ENCODE measurements around the gene S100A16.

GRCh38 chr1:153649137-153649862 lies 36.4 kb upstream of the S100A16 start:
- TF ChIP-seq CTCF (conservative IDR thresholded peaks at IDR 0.05; ENCODE audit: low read length): no peak
- TF ChIP-seq EZH2phosphoT487 (IDR thresholded peaks at IDR 0.05; ENCODE audit: borderline replicate concordance, low read depth, low read length): no peak
